Measurements from ENCODE around the gene SNX18. TPM values are rescaled to one million over a fixed set of nuclear protein-coding genes. Genes with fewer than 3 reads are reported as not detected.

The SNX18 gene
- total RNA-seq (2012; rRNA removed), result 50.0 and 67.8 TPM in 2 replicates
- polyA plus RNA-seq (2012; rRNA removed), result 31.2 and 40.1 TPM in 2 replicates
- 33.9 and 66.4 TPM in 2 replicates for polyA plus RNA-seq (2012; cell fraction: cytosol; rRNA removed)
- polyA plus RNA-seq (2012; cell fraction: nucleus; rRNA removed; ENCODE audit: low replicate concordance), result 17.8 and 42.7 TPM in 2 replicates
- percentile 99 among the genes with signal in this experiment for Bru-seq, nascent RNA
- BruChase-seq, experiment 1, labeled RNA remaining after a 6-hour chase, result percentile 90 among the genes with signal in this experiment
- BruChase-seq, experiment 2, labeled RNA remaining after a 2-hour chase, result percentile 98 among the genes with signal in this experiment
- long read RNA-seq, full-length matches to known transcripts, result 39 of 53 reads
- long read RNA-seq, partial matches to known transcripts, result 0 of 53 reads
- long read RNA-seq, other reads (novel, unspliced or antisense), result 14 of 53 reads

- ChIA-PET CTCF (interaction anchor here (0.5 to 3.0 kb wide), 16 partner anchors 10 to 642 kb away, joined by 3 to 14 read pairs (median 4); partner anchors contain the start of gene GPX8), POLR2A (ENCODE audit: unreplicated experiment) (interaction anchor here (0.6 to 1.3 kb wide), 4 partner anchors 153 to 350 kb away, joined by 3 to 5 read pairs (median 3); no protein-coding TSS in a partner anchor)
- peak within 1 kb of the TSS; percentile 88 for H3K27ac ChIP-seq (ENCODE audit: insufficient read depth, low read length)
- ATAC-seq (ENCODE audit: low read depth) (peak; percentile 81), DNase-seq (peak; percentile 93)
- peaks cover 9% of the 10 kb centered on the region for H3K9me3 ChIP-seq (ENCODE audit: control insufficient read depth, insufficient read depth, low read length)
- peak within 1 kb of the TSS; percentile 95 for H2AK5ac ChIP-seq (ENCODE audit: low read depth, low read length)
- H3K27me3 ChIP-seq (ENCODE audit: control insufficient read depth, insufficient read depth, low read length), result no peaks in the 10 kb centered on the region
- intact Hi-C loops (cut with micrococcal nuclease) (loop anchor here (1.0 to 10.0 kb wide), 8 partner anchors 185 to 629 kb away; no protein-coding TSS in a partner anchor), in situ Hi-C loops (cut with MboI; ENCODE audit: low sequenced_read_pairs) (loop anchor here (5.0 kb wide), 1 partner anchor 345 kb away; no protein-coding TSS in a partner anchor), dilution Hi-C loops (cut with HindIII; ENCODE audit: low sequenced_read_pairs, unreplicated experiment) (no loop called here)
- peak within 1 kb of the TSS; percentile 92 for H3K4me3 ChIP-seq (ENCODE audit: insufficient read depth, low read depth, low read length)
- H3K23ac ChIP-seq (ENCODE audit: low read depth, low read length), result peak within 1 kb of the TSS; percentile 93
- H2BK20ac ChIP-seq (ENCODE audit: low read depth, low read length), result peak within 1 kb of the TSS; percentile 92
- H4K20me1 ChIP-seq (ENCODE audit: insufficient read depth, low read length), result peaks cover 38% of the 10 kb centered on the region
- peak within 1 kb of the TSS; percentile 80 for H3K9ac ChIP-seq (ENCODE audit: low read depth, low read length)
- peak within 1 kb of the TSS; percentile 82 for H3K4ac ChIP-seq (ENCODE audit: low read depth, low read length)
- peak within 1 kb of the TSS; percentile 99 for H3K14ac ChIP-seq (replicated peaks; ENCODE audit: low read depth, low read length)
- 0% methylated on average over 57 of the region's 88 CpGs; no CpG with 5 or more reads in 1 of the 2 experiments for WGBS, 2 experiments (ENCODE audit: extremely low coverage in 2 of 2, insufficient read length in 1 of 2)
- peak within 1 kb of the TSS; percentile 36 for H4K5ac ChIP-seq (ENCODE audit: low read depth, low read length)
- peak within 1 kb of the TSS; percentile 90 for H2AK9ac ChIP-seq (replicated peaks; ENCODE audit: low read depth, low read length, poor library complexity)
- peaks cover 23% of the 10 kb centered on the region for H3K36me3 ChIP-seq (ENCODE audit: control insufficient read depth, insufficient read depth, low read length)
- H2BK5ac ChIP-seq (ENCODE audit: low read depth, low read length, poor library complexity, severe bottlenecking), result peak within 1 kb of the TSS; percentile 99
- peak within 1 kb of the TSS; percentile 76 for H3K18ac ChIP-seq (ENCODE audit: low read depth, low read length)
- peak within 1 kb of the TSS; percentile 40; the same call in 1 of the 2 replicates for H3K56ac ChIP-seq (ENCODE audit: extremely low read depth, insufficient read depth, low read length)
- H3K4me2 ChIP-seq (ENCODE audit: low read depth, low read length), result peak within 1 kb of the TSS; percentile 96
- peaks cover 0 to 35% of the 10 kb centered on the region in 2 experiments; a peak in 2 of 4 replicates for H3K79me1 ChIP-seq (ENCODE audit: low read depth in 1 of 2, low read length in 2 of 2)
- peak within 1 kb of the TSS; percentile 76 for H2AFZ ChIP-seq (replicated peaks; ENCODE audit: low read length, poor library complexity)
- no TSS peak for BruUV-seq (replicated peaks)
- H4K91ac ChIP-seq (ENCODE audit: insufficient read depth, low read depth, low read length), result peak within 1 kb of the TSS; percentile 62; the same call in 1 of the 2 replicates
- H2BK120ac ChIP-seq (ENCODE audit: low read depth, low read length), result peak within 1 kb of the TSS; percentile 91
- H3K4me1 ChIP-seq (ENCODE audit: control insufficient read depth, insufficient read depth, low read length), result peaks cover 11% of the 10 kb centered on the region
- H3K9me1 ChIP-seq (ENCODE audit: insufficient read depth, low read length), result peaks cover 12% of the 10 kb centered on the region
- H4K8ac ChIP-seq (ENCODE audit: low read depth in 2 of 2, low read length in 2 of 2), result peak within 1 kb of the TSS; percentile 17 to 96; a peak in 3 of 4 replicates
- H2BK15ac ChIP-seq (ENCODE audit: low read depth, low read length), result peak within 1 kb of the TSS; percentile 59; the same call in 2 of the 3 replicates
- TF ChIP-seq RAD21 (IDR thresholded peaks at IDR 0.05; ENCODE audit: low read length), result peak; percentile 100
- peak; percentile 37; the same call in 1 of the 2 replicates for TF ChIP-seq CHD1 (IDR thresholded peaks at IDR 0.05; ENCODE audit: low read depth, low read length)
- peak; percentile 74; the same call in 1 of the 2 replicates for TF ChIP-seq POLR2A (IDR thresholded peaks at IDR 0.05; ENCODE audit: low read depth, low read length)
- TF ChIP-seq SMC3 (IDR thresholded peaks at IDR 0.05; ENCODE audit: low read depth, low read length), result peak; percentile 99
- peak; percentile 99 for TF ChIP-seq CTCF (conservative IDR thresholded peaks at IDR 0.05; ENCODE audit: low read depth, low read length)
- TF ChIP-seq BHLHE40 (IDR thresholded peaks at IDR 0.05; ENCODE audit: low read depth, low read length), result peak; percentile 43
- TF ChIP-seq RFX5 (IDR thresholded peaks at IDR 0.05; ENCODE audit: low read depth, low read length), result no peak
- no peak for TF ChIP-seq CEBPB (IDR thresholded peaks at IDR 0.05; ENCODE audit: low read depth, low read length)
- TF ChIP-seq MAFK (IDR thresholded peaks at IDR 0.05; ENCODE audit: low read depth, low read length), result peak; percentile 44; the same call in 1 of the 2 replicates
- no peak for TF ChIP-seq FOS (IDR thresholded peaks at IDR 0.05; ENCODE audit: low read depth, low read length)
- peak; percentile 79 for TF ChIP-seq MXI1 (IDR thresholded peaks at IDR 0.05; ENCODE audit: borderline replicate concordance, low read depth, low read length)
- peak; percentile 82; the same call in 1 of the 2 replicates for TF ChIP-seq MAZ (IDR thresholded peaks at IDR 0.05; ENCODE audit: borderline replicate concordance, low read depth, low read length)
- TF ChIP-seq NFE2L2 (IDR thresholded peaks at IDR 0.05; ENCODE audit: low read depth, low read length), result no peak
These were observed at the start of gene SNX18 for GRCh38 chr5:54517512-54518145. SNX18 (plus strand) TSS chr5:54517759; CDS start chr5:54517953, 194 bp downstream.
